Measurements from ENCODE around the gene PLSCR5. TPM values are rescaled to one million over a fixed set of nuclear protein-coding genes. Genes with fewer than 3 reads are reported as not detected.

Gene PLSCR5
- total RNA-seq, 1 donor from 2014 or later = not detected

- Mint-ChIP-seq H3K9me3 (ENCODE audit: low read depth) (no peaks in the 10 kb centered on the region), H3K4me1 (ENCODE audit: low read depth) (peaks cover 14% of the 10 kb centered on the region), H3K4me3 (ENCODE audit: unreplicated experiment) (no peak overlapping the region), H3K27me3 (ENCODE audit: low read depth) (no peaks in the 10 kb centered on the region), H3K36me3 (ENCODE audit: low read depth) (no peaks in the 10 kb centered on the region), H3K27ac (ENCODE audit: unreplicated experiment) (no peak overlapping the region)
- no peak for DNase-seq (ENCODE audit: low spot score)
- TF ChIP-seq CTCF (IDR thresholded peaks at IDR 0.05) = no peak
These were observed 49.8 kb downstream of the PLSCR5 start for GRCh38 chr3:146555311-146555710.

GRCh38 chr3:146554151-146554760 is 50.9 kb downstream of the PLSCR5 start:
- TF ChIP-seq CTCF (IDR thresholded peaks at IDR 0.05) = no peak
- Mint-ChIP-seq H3K27ac (ENCODE audit: unreplicated experiment) (peak overlapping the region; percentile 14), H3K4me1 (ENCODE audit: low read depth) (peaks cover 18% of the 10 kb centered on the region), H3K36me3 (ENCODE audit: low read depth) (no peaks in the 10 kb centered on the region), H3K27me3 (ENCODE audit: low read depth) (no peaks in the 10 kb centered on the region), H3K9me3 (ENCODE audit: low read depth) (no peaks in the 10 kb centered on the region), H3K4me3 (ENCODE audit: unreplicated experiment) (no peak overlapping the region)
- no peak for DNase-seq (ENCODE audit: low spot score)

- H3K27ac Mint-ChIP-seq (ENCODE audit: unreplicated experiment) = no peak overlapping the region
- TF ChIP-seq CTCF (IDR thresholded peaks at IDR 0.05) = no peak
These were observed 54.2 kb downstream of the PLSCR5 start for GRCh38 chr3:146550743-146551510.

GRCh38 chr3:146550070-146550615 is 55.0 kb downstream of the PLSCR5 start:
- no peak for TF ChIP-seq CTCF (IDR thresholded peaks at IDR 0.05)
- H3K4me3 Mint-ChIP-seq (ENCODE audit: unreplicated experiment) = no peak overlapping the region
- DNase-seq (ENCODE audit: low spot score) = no peak
- no peak overlapping the region for H3K27ac Mint-ChIP-seq (ENCODE audit: unreplicated experiment)
- H3K27me3 Mint-ChIP-seq (ENCODE audit: low read depth) = no peaks in the 10 kb centered on the region
- H3K9me3 Mint-ChIP-seq (ENCODE audit: low read depth) = no peaks in the 10 kb centered on the region
- H3K36me3 Mint-ChIP-seq (ENCODE audit: low read depth) = no peaks in the 10 kb centered on the region
- H3K4me1 Mint-ChIP-seq (ENCODE audit: low read depth) = peaks cover 20% of the 10 kb centered on the region

More at GRCh38 chr3:146550743-146551510, 54.2 kb downstream of the PLSCR5 start:
- DNase-seq (ENCODE audit: low spot score) = no peak
- no peak overlapping the region for H3K4me3 Mint-ChIP-seq (ENCODE audit: unreplicated experiment)
- no peaks in the 10 kb centered on the region for H3K36me3 Mint-ChIP-seq (ENCODE audit: low read depth)
- peaks cover 18% of the 10 kb centered on the region for H3K4me1 Mint-ChIP-seq (ENCODE audit: low read depth)
- no peaks in the 10 kb centered on the region for H3K9me3 Mint-ChIP-seq (ENCODE audit: low read depth)
- no peaks in the 10 kb centered on the region for H3K27me3 Mint-ChIP-seq (ENCODE audit: low read depth)

GRCh38 chr3:146547235-146547835 is 57.8 kb downstream of the PLSCR5 start:
- DNase-seq (ENCODE audit: low spot score) = no peak
- H3K27ac Mint-ChIP-seq (ENCODE audit: unreplicated experiment) = no peak overlapping the region
- no peaks in the 10 kb centered on the region for H3K36me3 Mint-ChIP-seq (ENCODE audit: low read depth)
- peaks cover 28% of the 10 kb centered on the region for H3K4me1 Mint-ChIP-seq (ENCODE audit: low read depth)
- TF ChIP-seq CTCF (IDR thresholded peaks at IDR 0.05) = no peak
- no peaks in the 10 kb centered on the region for H3K9me3 Mint-ChIP-seq (ENCODE audit: low read depth)
- H3K27me3 Mint-ChIP-seq (ENCODE audit: low read depth) = no peaks in the 10 kb centered on the region
- no peak overlapping the region for H3K4me3 Mint-ChIP-seq (ENCODE audit: unreplicated experiment)
